GM12892 (cell line): Measurements from ENCODE around the gene APOBEC4. TPM values are rescaled to one million over a fixed set of nuclear protein-coding genes. Genes with fewer than 3 reads are reported as not detected.

Experiments used
- DNase-seq: peaks from one replicate; pipeline ENCODE4 v3.0.0; 2011; ENCODE audit not compliant: insufficient read length
- FAIRE-seq: peaks from 2 replicates; lab custom pipeline; 2011; peaks lifted over from hg19 to GRCh38; lab: Jason Lieb, UNC
- POLR2A ChIP-seq: IDR thresholded peaks from 2 replicates; pipeline ENCODE4 v1.6.1; 2011; ENCODE audit warnings: low read depth, low read length, control low read depth
- POLR2AphosphoS5 ChIP-seq: IDR thresholded peaks from 2 replicates; pipeline ENCODE4 v1.6.1; 2011; ENCODE audit warnings: low read depth, low read length, control low read depth
- TAF1 ChIP-seq: IDR thresholded peaks from 2 replicates; pipeline ENCODE4 v1.6.1; 2011; ENCODE audit warnings: low read depth, mild to moderate bottlenecking, control low read depth, low read length, borderline replicate concordance
- polyA plus RNA-seq: library from polyadenylated mRNA; unstranded; fragments of >200 nt; gene quantifications from one replicate; pipeline ENCODE4 v1.2.1, GENCODE V29; 2012; ENCODE audit warnings: missing spikeins, inconsistent platforms; ENCODE audit not compliant: missing spikeins

APOBEC4 gene
- polyA plus RNA-seq, result 0.36 TPM

- DNase-seq (no peak), FAIRE-seq (peak; percentile 36)
- TF ChIP-seq POLR2A (no peak), TAF1 (no peak), POLR2AphosphoS5 (peak; percentile 55; the same call in 1 of the 2 replicates)
Measured at GRCh38 chr1:183652547-183653461, at the start of gene APOBEC4. TSS of gene APOBEC4 (minus strand) at chr1:183653316. CDS start at chr1:183648781, 4,535 bp downstream.

- FAIRE-seq (no peak), DNase-seq (no peak)
- TF ChIP-seq POLR2A, result no peak
- TF ChIP-seq TAF1, result no peak
- no peak for TF ChIP-seq POLR2AphosphoS5
Measured at GRCh38 chr1:183702813-183703198, 49.7 kb upstream of the APOBEC4 start.

GRCh38 chr1:183702087-183702812 lies 49.1 kb upstream of the APOBEC4 start:
- no peak for TF ChIP-seq POLR2A
- no peak for TF ChIP-seq TAF1
- TF ChIP-seq POLR2AphosphoS5, result no peak
- FAIRE-seq (no peak), DNase-seq (no peak)

DNA sequence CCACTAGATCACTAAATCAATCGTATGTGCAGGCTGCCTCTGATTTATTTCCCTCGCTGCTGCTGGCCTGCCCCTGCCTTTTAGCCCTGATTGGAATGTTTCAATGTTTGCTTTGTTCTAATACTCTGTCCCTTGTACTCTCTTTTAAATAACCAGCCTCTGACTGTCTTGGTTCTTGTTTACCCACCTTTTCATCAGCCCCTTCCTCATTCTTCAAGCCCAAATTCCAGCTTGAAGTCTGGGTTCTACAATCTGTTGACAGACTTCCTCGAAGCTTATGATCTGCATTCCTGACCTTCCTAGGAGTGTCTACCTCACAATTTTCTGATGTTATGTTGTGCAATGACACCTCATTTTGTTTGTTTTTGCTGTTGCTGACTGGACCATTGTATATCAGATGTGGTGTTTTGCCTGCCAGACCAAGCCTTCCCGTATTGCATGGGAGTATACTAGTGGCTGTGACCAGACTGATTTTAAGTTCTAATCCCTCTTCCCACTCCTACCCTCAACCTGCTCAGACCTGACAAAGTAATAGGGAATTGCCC lies 46.6 kb upstream of the APOBEC4 start:
- TF ChIP-seq POLR2AphosphoS5 (no peak), POLR2A (no peak), TAF1 (no peak)
- no peak for DNase-seq
- FAIRE-seq, result no peak

GRCh38 chr1:183697814-183698590 lies 44.9 kb upstream of the APOBEC4 start:
- FAIRE-seq (no peak), DNase-seq (no peak)
- no peak for TF ChIP-seq POLR2AphosphoS5
- no peak for TF ChIP-seq TAF1
- no peak for TF ChIP-seq POLR2A

DNA sequence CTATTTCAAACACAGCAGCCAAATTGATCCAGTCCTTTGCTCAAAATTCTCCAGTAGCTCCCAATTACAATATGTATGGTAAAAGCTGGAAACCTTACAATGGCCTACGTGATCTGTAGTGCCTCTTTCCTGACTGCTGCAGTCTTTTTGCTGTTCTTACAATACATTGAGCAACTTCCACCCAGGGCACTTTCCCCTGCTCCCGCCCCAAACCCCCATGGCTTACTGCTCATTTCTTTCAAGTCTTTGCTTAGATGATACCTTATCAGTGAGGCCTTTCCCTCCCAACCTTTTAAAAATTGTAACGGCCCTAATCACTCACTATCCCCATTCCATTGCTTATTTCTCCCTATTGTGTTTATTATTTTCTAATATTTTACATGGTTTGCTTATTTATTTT lies 43.9 kb upstream of the APOBEC4 start:
- TF ChIP-seq POLR2AphosphoS5 (no peak), TAF1 (no peak), POLR2A (no peak)
- no peak for FAIRE-seq
- DNase-seq, result no peak

GRCh38 chr1:183694755-183695154 lies 41.6 kb upstream of the APOBEC4 start:
- DNase-seq (no peak), FAIRE-seq (no peak)
- TF ChIP-seq POLR2A (no peak), POLR2AphosphoS5 (no peak), TAF1 (no peak)

- TF ChIP-seq POLR2AphosphoS5 (no peak), TAF1 (no peak), POLR2A (no peak)
- no peak for DNase-seq
- peak; percentile 5 for FAIRE-seq
Measured at GRCh38 chr1:183694066-183694465, 41.0 kb upstream of the APOBEC4 start.

DNA sequence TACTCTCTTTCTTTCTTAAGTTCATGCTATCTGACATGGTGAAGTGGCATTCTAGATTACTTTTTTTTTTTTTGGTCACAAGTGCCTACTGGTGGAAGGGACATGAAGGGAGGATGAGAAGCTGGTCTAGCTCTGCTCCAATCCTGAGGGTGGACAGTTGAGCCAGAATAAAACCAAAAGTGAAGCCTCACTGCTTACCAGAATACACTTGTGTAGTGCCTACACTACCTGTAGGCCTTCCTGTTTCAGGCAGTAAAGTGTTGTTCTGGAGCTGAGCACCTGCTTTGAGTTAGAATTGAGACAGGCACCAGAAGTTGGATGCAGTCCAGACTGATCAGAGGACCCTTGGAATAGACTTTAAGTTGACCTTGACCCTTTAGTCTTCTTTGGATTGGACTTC lies 40.4 kb upstream of the APOBEC4 start:
- no peak for TF ChIP-seq TAF1
- 0 out of 2 replicates have a peak, but pooled peaks have one; percentile 25 for TF ChIP-seq POLR2A
- FAIRE-seq (peak; percentile 82), DNase-seq (no peak)

DNA sequence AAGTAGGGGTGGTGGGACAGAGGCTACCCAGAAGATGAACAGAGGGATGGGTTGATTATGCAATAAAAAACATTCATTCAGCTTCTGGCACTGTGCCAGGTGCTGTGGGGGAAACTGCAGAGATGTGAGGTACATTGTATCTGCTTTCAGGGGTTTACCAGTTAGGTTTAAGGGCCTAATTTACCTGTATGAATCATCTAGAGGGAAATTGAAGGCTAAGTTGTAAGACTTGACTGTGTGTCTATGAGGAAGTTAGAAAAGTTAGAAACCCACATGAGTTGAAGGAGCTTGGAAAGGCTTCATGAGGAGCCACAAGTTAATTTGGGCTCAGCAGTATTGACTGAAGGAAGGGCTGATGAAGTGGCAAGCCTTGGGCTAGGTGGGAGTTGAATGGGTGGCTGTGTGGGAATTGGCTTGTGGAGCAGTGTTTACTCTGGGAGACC lies 36.7 kb upstream of the APOBEC4 start:
- no peak for DNase-seq
- TF ChIP-seq POLR2AphosphoS5 (no peak), POLR2A (no peak)
- peak; percentile 83 for FAIRE-seq
